IMR-90 (cell line): ENCODE data around the gene RAB31. TPM values are rescaled to one million over a fixed set of nuclear protein-coding genes. Genes with fewer than 3 reads are reported as not detected.

Experiments
- ATAC-seq: fragments of 200-7000 bp; cut with Tn5 transposase; 2 replicates; pipeline ENCODE4 v1.9.1; 2020; ENCODE audit warnings: low read depth, mild to moderate bottlenecking, moderate library complexity
- BruUV-seq: library from RNA; stranded (reverse); fragments of 400-500 nt; replicated peaks from 2 replicates; lab custom pipeline; 2021; lab: Mats Ljungman, UMichigan
- CTCF ChIA-PET: fragments of 300-600 bp; formaldehyde crosslinking; extraction: SDS; loops from one replicate; lab custom pipeline; 2021; ENCODE audit warnings: antibody characterized with exemption; lab: Yijun Ruan, JAX
- POLR2A ChIA-PET: fragments of 300-600 bp; sonication (Branson Sonifier 250); formaldehyde crosslinking; loops from one replicate; lab custom pipeline; 2022; ENCODE audit warnings: antibody characterized with exemption; ENCODE audit not compliant: unreplicated experiment; lab: Charles Lee
- DNase-seq: peaks from one replicate; pipeline ENCODE4 v3.0.0; 2013
- H2AFZ ChIP-seq: replicated peaks from 2 replicates; pipeline ENCODE3; 2013; ENCODE audit warnings: low read length, mild to moderate bottlenecking; ENCODE audit not compliant: poor library complexity
- H2AK5ac ChIP-seq: 2 replicates; pipeline ENCODE4 v1.6.1; 2013; ENCODE audit warnings: low read depth, low read length, inconsistent platforms
- H2AK9ac ChIP-seq: replicated peaks from 2 replicates; pipeline ENCODE3; 2013; ENCODE audit warnings: mild to moderate bottlenecking, low read depth, low read length, moderate library complexity; ENCODE audit not compliant: poor library complexity
- H2BK120ac ChIP-seq: 2 replicates; pipeline ENCODE4 v1.6.1; 2013; ENCODE audit warnings: low read depth, low read length, inconsistent platforms
- H2BK15ac ChIP-seq: 3 replicates; pipeline ENCODE4 v1.6.1; 2013; ENCODE audit warnings: low read depth, low read length, inconsistent platforms
- H2BK20ac ChIP-seq: 2 replicates; pipeline ENCODE4 v1.6.1; 2013; ENCODE audit warnings: low read depth, mild to moderate bottlenecking, inconsistent platforms, low read length, moderate library complexity
- H2BK5ac ChIP-seq: 2 replicates; pipeline ENCODE4 v1.6.1; 2013; ENCODE audit warnings: mild to moderate bottlenecking, low read depth, low read length, inconsistent platforms; ENCODE audit not compliant: poor library complexity, severe bottlenecking
- H3K14ac ChIP-seq: replicated peaks from 2 replicates; pipeline ENCODE4 v1.6.1; 2013; ENCODE audit warnings: low read depth, low read length, inconsistent platforms
- H3K18ac ChIP-seq: 2 replicates; pipeline ENCODE4 v1.6.1; 2013; ENCODE audit warnings: low read depth, low read length, control low read depth
- H3K23ac ChIP-seq: 2 replicates; pipeline ENCODE4 v1.6.1; 2013; ENCODE audit warnings: low read depth, low read length, inconsistent platforms
- H3K27ac ChIP-seq: 2 replicates; pipeline ENCODE4 v1.5.1; 2013; ENCODE audit warnings: mild to moderate bottlenecking, control low read depth, low read length; ENCODE audit not compliant: insufficient read depth
- H3K27me3 ChIP-seq: 2 replicates; pipeline ENCODE4 v1.6.1; 2013; ENCODE audit warnings: low read length; ENCODE audit not compliant: control insufficient read depth, insufficient read depth
- H3K36me3 ChIP-seq: 2 replicates; pipeline ENCODE4 v1.6.1; 2013; ENCODE audit warnings: low read length, mixed read lengths; ENCODE audit not compliant: control insufficient read depth, insufficient read depth
- H3K4ac ChIP-seq: 2 replicates; pipeline ENCODE4 v1.6.1; 2013; ENCODE audit warnings: low read depth, low read length, inconsistent platforms
- H3K4me1 ChIP-seq: 2 replicates; pipeline ENCODE4 v1.6.1; 2013; ENCODE audit warnings: low read length, mixed read lengths; ENCODE audit not compliant: control insufficient read depth, insufficient read depth
- H3K4me2 ChIP-seq: 2 replicates; pipeline ENCODE4 v1.6.1; 2013; ENCODE audit warnings: low read depth, mild to moderate bottlenecking, control low read depth, low read length, moderate library complexity
- H3K4me3 ChIP-seq: 2 replicates; pipeline ENCODE4 v1.5.1; 2013; ENCODE audit warnings: low read depth, mild to moderate bottlenecking, control low read depth, low read length, moderate library complexity; ENCODE audit not compliant: insufficient read depth
- H3K56ac ChIP-seq: 2 replicates; pipeline ENCODE4 v1.6.1; 2013; ENCODE audit warnings: low read length, inconsistent platforms; ENCODE audit not compliant: insufficient read depth; ENCODE audit errors: extremely low read depth
- H3K79me1 ChIP-seq, 2 experiments: 2 replicates each; pipeline ENCODE4 v1.6.1; 2013; ENCODE audit warnings: low read length in 2 of 2, inconsistent platforms in 1 of 2, low read depth in 1 of 2
- H3K9ac ChIP-seq: 2 replicates; pipeline ENCODE4 v1.6.1; 2013; ENCODE audit warnings: low read depth, low read length, control low read depth
- H3K9me1 ChIP-seq: 2 replicates; pipeline ENCODE4 v1.6.1; 2013; ENCODE audit warnings: low read length, inconsistent platforms; ENCODE audit not compliant: insufficient read depth
- H3K9me3 ChIP-seq: 2 replicates; pipeline ENCODE4 v1.6.1; 2013; ENCODE audit warnings: low read length; ENCODE audit not compliant: control insufficient read depth, insufficient read depth
- H4K20me1 ChIP-seq: 2 replicates; pipeline ENCODE4 v1.6.1; 2013; ENCODE audit warnings: low read length, inconsistent platforms; ENCODE audit not compliant: insufficient read depth
- H4K5ac ChIP-seq: 2 replicates; pipeline ENCODE4 v1.6.1; 2013; ENCODE audit warnings: mild to moderate bottlenecking, low read depth, low read length, control low read depth
- H4K8ac ChIP-seq, 2 experiments: 2 replicates each; pipeline ENCODE4 v1.6.1; 2013; ENCODE audit warnings: low read depth in 2 of 2, low read length in 2 of 2, control low read depth in 1 of 2, inconsistent platforms in 1 of 2
- H4K91ac ChIP-seq: 2 replicates; pipeline ENCODE4 v1.6.1; 2013; ENCODE audit warnings: low read depth, low read length, inconsistent platforms; ENCODE audit not compliant: insufficient read depth
- CHD1 ChIP-seq: IDR thresholded peaks from 2 replicates; pipeline ENCODE4 v1.6.1; 2012; ENCODE audit warnings: low read depth, low read length, improper control_type of control experiment
- SMC3 ChIP-seq: fragments of 150-350 bp; IDR thresholded peaks from 2 replicates; pipeline ENCODE4 v1.6.1; 2016; ENCODE audit warnings: low read depth, mild to moderate bottlenecking, antibody characterized with exemption, low read length, moderate library complexity
- WGBS, 2 experiments: methylation state at CpG; one replicate each; pipeline versions ENCODE4 v1.1.5 to v1.1.7; 2013; ENCODE audit warnings: missing lambda C conversion rate in 2 of 2; ENCODE audit not compliant: insufficient read length in 1 of 2; ENCODE audit errors: extremely low coverage in 2 of 2; 5-methylcytosine and 5-hydroxymethylcytosine counted together
- dilution Hi-C: fragments of 300-500 bp; cut with HindIII; formaldehyde crosslinking; loops from one replicate; pipeline ENCODE4 v1.14.3; 2018; ENCODE audit warnings: low sequenced_read_pairs; ENCODE audit not compliant: unreplicated experiment
- in situ Hi-C: fragments of 300-500 bp; cut with MboI; formaldehyde crosslinking; loops from 3 replicates; pipeline ENCODE4 v1.14.3; 2019; ENCODE audit warnings: low sequenced_read_pairs, inconsistent platforms, mixed read lengths
- intact Hi-C: fragments of 100-400 bp; cut with micrococcal nuclease; formaldehyde crosslinking; loops from 2 replicates; pipeline ENCODE4 v1.10.0; 2022
- polyA plus RNA-seq, 3 experiments: library from polyadenylated mRNA; depleted of rRNA; stranded (reverse); fragments of >200 nt; gene quantifications; 2 replicates each; pipeline ENCODE4 v1.2.3, GENCODE V29; 2012; ENCODE audit warnings: low replicate concordance in 1 of 3
- total RNA-seq: library from RNA; depleted of rRNA; stranded (reverse); fragments of >200 nt; gene quantifications from 2 replicates; pipeline ENCODE4 v1.2.3, GENCODE V29; 2012
- TF ChIP-seq, protein P1 (sequence below): conservative IDR thresholded peaks from 2 replicates; pipeline ENCODE4 v1.5.1; 2012; ENCODE audit warnings: mild to moderate bottlenecking, low read depth, low read length, improper control_type of control experiment

The RAB31 gene
- total and polyA plus RNA-seq, 2 of the 4 experiments (the other 2 are of a cell fraction): 13.8 to 26.9 TPM

DNA sequence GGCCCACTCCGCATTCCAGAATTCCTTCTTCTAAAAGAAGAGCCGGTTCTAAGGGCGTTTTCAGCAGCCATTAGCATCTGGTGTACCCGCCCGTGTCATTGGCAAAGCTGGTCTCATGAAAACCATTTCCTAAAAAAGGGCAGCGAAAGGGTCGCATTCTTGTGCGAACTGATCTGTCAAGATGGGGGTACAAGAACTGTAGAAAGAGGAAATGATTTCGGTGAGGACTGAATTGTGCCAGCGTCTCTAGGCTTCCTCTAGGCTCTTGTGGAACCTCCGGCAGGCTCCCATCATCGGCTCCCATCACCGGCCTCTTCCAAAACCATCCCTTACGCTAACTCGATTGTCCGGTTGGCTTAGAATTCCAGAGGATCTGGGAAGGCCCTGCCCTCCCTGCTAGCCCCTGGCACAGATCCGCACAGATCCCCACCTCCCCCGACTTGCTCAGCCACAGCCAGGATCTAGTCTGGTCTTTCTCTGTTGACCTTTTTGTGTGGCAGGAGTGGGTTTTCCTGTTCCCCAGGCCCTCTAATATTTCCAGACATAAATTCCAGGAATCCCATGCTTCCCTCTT lies 1.3 kb downstream of the RAB31 start:
- DNase-seq: no peak
- 0 out of 2 replicates have a peak overlapping the region, but pooled peaks have one; percentile 4 for H3K27ac ChIP-seq

More for the DNA sequence above, 1.3 kb downstream of the RAB31 start:
- POLR2A ChIA-PET: no interaction called here
- H2BK5ac ChIP-seq: no peak overlapping the region
- H2BK20ac ChIP-seq: no peak overlapping the region
- H4K91ac ChIP-seq: no peak overlapping the region
- peak overlapping the region; percentile 75 for H3K9ac ChIP-seq
- in situ Hi-C loops: loop anchor here (25.0 kb wide), 1 partner anchor 228 kb away; no protein-coding TSS in a partner anchor
- 0 out of 2 replicates have a peak overlapping the region, but pooled peaks have one; percentile 69 for H4K5ac ChIP-seq
- peak overlapping the region; percentile 93 for H3K4me2 ChIP-seq
- H3K79me1 ChIP-seq: peaks cover 36 to 59% of the 10 kb centered on the region in 2 experiments
- peaks cover 24% of the 10 kb centered on the region for H3K9me1 ChIP-seq
- CTCF ChIA-PET: no interaction called here
- no peak for ATAC-seq
- H3K18ac ChIP-seq: no peak overlapping the region
- peak overlapping the region in 1 of 2 experiments; percentile 28; a peak in 2 of 4 replicates for H4K8ac ChIP-seq
- no peaks in the 10 kb centered on the region for H3K9me3 ChIP-seq
- H3K4me3 ChIP-seq: peak overlapping the region; percentile 89
- peak overlapping the region; percentile 18 for H2BK120ac ChIP-seq
- H3K36me3 ChIP-seq: no peaks in the 10 kb centered on the region
- TSS peak; percentile 32 for BruUV-seq
- H3K27me3 ChIP-seq: no peaks in the 10 kb centered on the region
- dilution Hi-C loops: no loop called here
- no CpG with 5 or more reads among the region's 18 CpGs for WGBS, 2 experiments
- peak overlapping the region; percentile 86 for H3K23ac ChIP-seq
- H2AK5ac ChIP-seq: peak overlapping the region; percentile 59; the same call in 1 of the 2 replicates
- H3K4ac ChIP-seq: peak overlapping the region; percentile 62
- TF ChIP-seq, protein P1, sequence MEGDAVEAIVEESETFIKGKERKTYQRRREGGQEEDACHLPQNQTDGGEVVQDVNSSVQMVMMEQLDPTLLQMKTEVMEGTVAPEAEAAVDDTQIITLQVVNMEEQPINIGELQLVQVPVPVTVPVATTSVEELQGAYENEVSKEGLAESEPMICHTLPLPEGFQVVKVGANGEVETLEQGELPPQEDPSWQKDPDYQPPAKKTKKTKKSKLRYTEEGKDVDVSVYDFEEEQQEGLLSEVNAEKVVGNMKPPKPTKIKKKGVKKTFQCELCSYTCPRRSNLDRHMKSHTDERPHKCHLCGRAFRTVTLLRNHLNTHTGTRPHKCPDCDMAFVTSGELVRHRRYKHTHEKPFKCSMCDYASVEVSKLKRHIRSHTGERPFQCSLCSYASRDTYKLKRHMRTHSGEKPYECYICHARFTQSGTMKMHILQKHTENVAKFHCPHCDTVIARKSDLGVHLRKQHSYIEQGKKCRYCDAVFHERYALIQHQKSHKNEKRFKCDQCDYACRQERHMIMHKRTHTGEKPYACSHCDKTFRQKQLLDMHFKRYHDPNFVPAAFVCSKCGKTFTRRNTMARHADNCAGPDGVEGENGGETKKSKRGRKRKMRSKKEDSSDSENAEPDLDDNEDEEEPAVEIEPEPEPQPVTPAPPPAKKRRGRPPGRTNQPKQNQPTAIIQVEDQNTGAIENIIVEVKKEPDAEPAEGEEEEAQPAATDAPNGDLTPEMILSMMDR: no peak
- TF ChIP-seq CHD1 (no peak), SMC3 (no peak)
- H2BK15ac ChIP-seq: no peak overlapping the region
- H3K14ac ChIP-seq: peak overlapping the region; percentile 63
- H3K56ac ChIP-seq: no peak overlapping the region
- peak overlapping the region; percentile 91 for H2AFZ ChIP-seq
- peaks cover 25% of the 10 kb centered on the region for H3K4me1 ChIP-seq
- peaks cover 17% of the 10 kb centered on the region; the same call in 1 of the 2 replicates for H4K20me1 ChIP-seq
- intact Hi-C loops: loop anchor here (2.0 to 5.0 kb wide), 3 partner anchors 103 to 241 kb away; no protein-coding TSS in a partner anchor
- H2AK9ac ChIP-seq: peak overlapping the region; percentile 66
